Tibial nerve (tissue), 3 donors: ENCODE results near the gene DSTYK.

ENCODE experiments used
- CTCF ChIP-seq, 5 experiments: fragments of 200-600 bp in 3 of 5; fragments of 450-650 bp in 2 of 5; sonication (generic) in 3 of 5; IDR thresholded peaks; one replicate each; pipeline ENCODE4 v1.5.1; 2016 to 2019; ENCODE audit warnings: antibody characterized with exemption in 5 of 5, mild to moderate bottlenecking in 3 of 5, moderate library complexity in 2 of 5
- POLR2A ChIP-seq, 2 donors: fragments of 450-650 bp; IDR thresholded peaks; one replicate each; pipeline ENCODE4 v1.6.1; 2017; ENCODE audit warnings: antibody characterized with exemption in 2 of 2, mild to moderate bottlenecking in 2 of 2, moderate library complexity in 2 of 2

DNA sequence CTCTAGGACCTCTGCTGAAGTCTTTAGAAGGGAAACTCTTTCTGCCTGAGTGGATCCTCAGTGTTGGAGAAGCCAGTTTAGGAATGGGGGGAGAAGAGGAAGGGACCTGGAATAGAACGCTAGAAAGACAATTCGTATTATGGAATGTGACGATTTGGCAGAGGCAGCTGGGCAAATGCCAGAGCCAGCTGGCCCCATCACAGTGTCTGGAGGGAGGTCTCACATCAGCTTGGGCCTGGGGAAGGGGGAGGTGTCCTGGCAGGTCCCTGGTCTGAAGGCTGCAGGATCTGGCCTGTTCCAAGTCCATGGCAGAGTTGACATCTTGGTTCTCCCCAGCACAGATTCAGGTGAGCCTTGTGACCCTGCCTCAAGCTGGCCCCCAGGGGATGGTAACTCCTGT, 27.6 kb upstream of the DSTYK start:
- TF ChIP-seq CTCF (IDR thresholded peaks at IDR 0.05): no peak
- TF ChIP-seq POLR2A (IDR thresholded peaks at IDR 0.05): no peak
